HG02973 (cell line): Measurements from ENCODE around the gene NLRP6.
"Not testable (repeated sequence)": the region's sequence is repeated elsewhere in the genome, so short reads cannot be mapped to it uniquely, and the experiment has no call there.

Experiments used
- ATAC-seq: cut with Tn5 transposase; IDR thresholded peaks from one replicate; pipeline ENCODE4 v1.9.1; 2021; ENCODE audit warnings: moderate library complexity; ENCODE audit not compliant: unreplicated experiment

NLRP6 gene

DNA sequence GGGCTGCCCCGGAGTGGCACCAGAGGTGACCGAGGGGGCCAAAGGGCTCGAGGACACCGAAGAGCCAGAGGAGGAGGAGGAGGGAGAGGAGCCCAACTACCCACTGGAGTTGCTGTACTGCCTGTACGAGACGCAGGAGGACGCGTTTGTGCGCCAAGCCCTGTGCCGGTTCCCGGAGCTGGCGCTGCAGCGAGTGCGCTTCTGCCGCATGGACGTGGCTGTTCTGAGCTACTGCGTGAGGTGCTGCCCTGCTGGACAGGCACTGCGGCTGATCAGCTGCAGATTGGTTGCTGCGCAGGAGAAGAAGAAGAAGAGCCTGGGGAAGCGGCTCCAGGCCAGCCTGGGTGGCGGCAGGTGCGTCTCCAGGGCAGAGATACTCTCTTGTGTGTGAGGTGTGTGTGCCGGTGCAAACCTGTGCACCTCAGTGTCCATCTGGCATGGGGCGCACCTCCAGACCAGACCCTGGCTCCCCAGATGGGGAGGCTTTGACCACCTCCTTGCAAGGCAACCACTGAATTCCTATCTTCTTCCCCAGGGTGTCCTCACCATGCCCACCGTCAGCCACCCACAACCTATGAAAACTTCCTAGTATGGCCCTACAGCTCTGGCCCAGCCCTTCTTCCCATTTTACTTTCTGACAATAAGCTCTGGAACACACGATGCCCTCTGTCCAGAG lies 3.4 kb downstream of the NLRP6 start:
- no peak for ATAC-seq

GRCh38 chr11:282171-282570 lies 4.0 kb downstream of the NLRP6 start:
- ATAC-seq, result no peak

GRCh38 chr11:282630-283360 lies 4.6 kb downstream of the NLRP6 start:
- no peak for ATAC-seq

- no peak for ATAC-seq
Observed at GRCh38 chr11:283405-284104, 5.3 kb downstream of the NLRP6 start.

- no peak for ATAC-seq
Observed at GRCh38 chr11:284105-285020, 6.2 kb downstream of the NLRP6 start.

- ATAC-seq, result no peak
Observed at GRCh38 chr11:285021-285893, 7.0 kb downstream of the NLRP6 start.

GRCh38 chr11:285894-286220 lies 7.7 kb downstream of the NLRP6 start:
- no peak for ATAC-seq

DNA sequence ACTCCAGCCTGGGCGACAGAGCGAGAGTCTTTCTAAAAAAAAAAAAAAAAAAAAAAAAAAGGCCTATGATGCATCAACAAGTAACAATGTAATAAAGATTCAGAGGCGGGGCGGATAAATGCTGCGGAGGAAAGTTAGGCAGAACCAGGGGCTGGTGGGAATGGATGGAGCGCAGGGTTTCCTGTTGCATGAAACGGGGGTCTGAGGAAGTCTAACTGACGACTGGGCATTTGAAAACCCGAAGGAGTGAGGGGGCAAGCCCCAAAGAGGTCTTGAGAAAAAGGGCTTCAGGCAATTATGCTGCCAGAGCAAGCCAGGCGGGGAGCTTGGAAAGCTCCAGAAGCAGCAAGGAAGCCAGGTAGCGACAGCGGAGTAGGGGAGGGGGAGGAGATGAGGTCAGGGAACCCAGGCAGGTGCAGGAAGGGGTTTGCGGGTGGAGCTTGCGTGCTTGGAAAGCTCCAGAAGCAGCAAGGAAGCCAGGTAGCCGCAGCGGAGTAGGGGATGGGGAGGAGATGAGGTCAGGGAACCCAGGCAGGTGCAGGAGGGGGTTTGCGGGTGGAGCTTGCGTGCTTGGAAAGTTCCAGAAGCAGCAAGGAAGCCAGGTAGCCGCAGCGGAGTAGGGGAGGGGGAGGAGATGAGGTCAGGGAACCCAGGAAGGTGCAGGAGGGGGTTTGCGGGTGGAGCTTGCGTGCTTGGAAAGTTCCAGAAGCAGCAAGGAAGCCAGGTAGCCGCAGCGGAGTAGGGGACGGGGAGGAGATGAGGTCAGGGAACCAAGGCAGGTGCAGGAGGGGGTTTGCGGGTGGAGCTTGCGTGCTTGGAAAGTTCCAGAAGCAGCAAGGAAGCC lies 9.0 kb downstream of the NLRP6 start:
- ATAC-seq, result not testable (repeated sequence)

GRCh38 chr11:287821-288477 lies 9.7 kb downstream of the NLRP6 start:
- ATAC-seq, result no peak

DNA sequence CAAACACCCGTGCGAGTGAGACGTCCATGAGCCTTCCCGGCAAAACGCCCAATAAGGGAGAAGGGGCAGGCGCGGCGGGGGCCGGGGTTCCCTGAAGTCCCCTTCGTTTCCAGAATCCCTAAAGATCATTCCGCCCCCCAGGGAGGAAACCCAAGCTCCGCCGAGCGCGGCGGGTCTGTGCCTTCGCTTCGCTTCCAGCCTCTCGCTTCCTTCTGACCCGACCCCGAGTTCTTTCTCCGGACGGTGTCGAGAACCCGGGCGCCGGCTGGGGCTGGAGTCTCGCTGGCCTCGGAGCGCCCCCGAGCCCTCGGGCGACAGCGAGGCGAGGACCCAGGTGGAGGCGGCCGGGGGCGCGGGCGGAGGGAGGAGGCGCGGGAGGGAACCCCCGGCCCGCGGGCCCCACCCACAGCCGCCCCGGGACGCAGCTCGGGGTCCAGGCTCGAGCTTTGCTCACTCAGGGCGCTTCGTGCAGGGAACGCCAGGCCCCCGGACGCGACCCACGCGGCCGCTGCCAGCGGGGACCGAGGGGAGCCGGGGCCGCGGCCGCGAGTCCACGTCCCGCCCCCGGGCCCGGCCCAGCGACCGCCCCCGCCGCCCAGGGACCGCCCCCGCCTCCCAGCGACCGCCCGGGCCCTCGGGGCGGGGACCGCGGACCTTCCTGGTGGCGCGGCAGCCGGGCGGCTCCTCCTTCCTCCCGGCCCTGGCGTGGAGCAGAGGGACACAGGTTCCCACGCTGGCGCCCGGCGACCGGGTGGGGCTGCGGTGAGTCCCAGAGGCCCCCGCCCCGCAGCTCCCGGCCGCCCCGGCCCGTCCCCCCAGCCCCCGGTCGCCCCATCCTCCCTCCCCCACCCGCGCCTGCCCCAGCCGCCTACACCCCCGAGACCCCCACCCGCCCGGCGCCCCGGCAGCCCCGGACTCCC lies 10.5 kb downstream of the NLRP6 start, which contains the start of gene PGGHG:
PGGHG (plus strand) TSS at position 649 of the 920 bp plus-strand sequence. CDS start 691 bp downstream, outside the sequence.
- no peak for ATAC-seq

DNA sequence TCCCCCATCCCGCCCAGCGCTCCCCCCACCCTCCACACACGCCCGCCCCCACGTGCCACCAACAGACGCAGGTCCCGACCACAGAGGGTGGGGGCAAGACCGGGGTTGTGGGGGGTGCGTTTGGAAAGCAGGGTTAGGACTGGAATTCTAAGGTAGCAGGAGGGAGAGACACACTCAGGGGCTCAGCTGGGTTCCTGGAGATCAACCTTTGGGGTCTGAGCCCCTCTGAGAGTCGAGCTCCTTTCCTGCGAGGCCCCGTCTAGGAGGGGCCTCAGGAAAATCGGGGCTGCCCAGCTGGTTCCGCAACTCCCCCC lies 11.1 kb downstream of the NLRP6 start:
- ATAC-seq, result no peak

DNA sequence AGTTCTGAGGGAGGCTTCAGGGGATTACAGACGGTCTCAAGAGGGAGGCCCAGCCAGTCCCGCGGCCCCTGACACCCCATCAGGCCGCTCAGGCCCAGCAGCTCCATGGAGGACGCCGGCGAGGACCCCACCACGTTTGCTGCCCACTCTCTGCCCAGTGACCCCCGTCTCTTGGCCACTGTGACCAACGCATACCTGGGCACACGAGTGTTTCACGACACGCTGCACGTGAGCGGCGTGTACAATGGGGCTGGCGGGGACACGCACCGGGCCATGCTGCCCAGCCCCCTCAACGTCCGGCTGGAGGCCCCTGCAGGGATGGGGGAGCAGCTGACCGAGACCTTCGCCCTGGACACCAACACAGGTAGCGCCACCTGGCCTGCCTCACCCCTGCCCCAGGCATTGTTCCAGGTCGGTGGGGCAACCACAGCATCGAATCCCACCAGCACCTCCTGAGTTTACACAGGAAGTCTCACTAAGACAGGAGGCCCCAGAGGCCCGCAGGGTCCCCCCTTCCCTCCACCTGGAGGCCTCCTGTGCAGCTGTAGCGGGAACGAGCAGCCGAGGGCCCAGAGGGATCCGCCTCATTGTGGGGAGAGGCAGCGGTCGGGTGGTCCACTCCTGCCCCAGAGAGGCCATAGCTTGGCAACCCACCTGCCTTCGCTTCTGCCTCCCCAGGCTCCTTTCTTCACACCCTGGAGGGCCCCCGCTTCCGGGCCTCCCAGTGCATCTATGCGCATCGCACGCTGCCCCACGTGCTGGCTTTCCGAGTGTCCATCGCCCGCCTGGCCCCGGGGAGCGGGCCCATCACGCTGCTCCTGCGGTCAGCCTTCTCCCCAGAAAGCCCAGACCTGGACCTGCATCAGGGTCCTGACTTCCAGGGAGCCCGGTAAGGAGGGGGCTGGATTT lies 11.8 kb downstream of the NLRP6 start:
- no peak for ATAC-seq

DNA sequence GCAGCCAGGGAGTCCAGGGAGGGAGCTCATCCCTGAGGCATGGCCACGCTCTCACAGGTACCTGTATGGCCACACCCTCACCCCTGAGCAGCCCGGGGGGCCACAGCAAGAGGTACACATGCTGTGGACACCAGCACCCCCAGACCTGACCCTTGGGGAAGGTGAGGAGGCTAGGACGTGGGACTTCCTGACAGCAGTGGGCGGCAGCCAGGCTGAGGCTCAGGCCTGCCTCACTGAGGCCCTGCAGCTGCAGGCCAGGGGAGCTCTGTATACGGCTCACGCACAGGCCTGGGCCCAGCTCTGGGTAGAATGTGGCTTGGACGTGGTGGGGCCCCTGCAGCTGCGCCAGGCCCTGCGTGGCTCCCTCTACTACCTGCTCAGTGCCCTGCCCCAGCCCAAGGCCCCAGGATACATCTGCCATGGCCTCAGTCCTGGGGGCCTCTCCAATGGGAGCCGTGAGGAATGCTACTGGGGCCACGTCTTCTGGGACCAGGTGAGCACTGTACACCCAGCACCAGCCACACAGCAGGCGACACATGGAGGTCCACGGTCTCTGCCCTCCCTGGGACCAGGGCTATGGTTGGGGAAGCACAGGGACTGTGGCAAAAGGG lies 12.5 kb downstream of the NLRP6 start:
- ATAC-seq, result no peak

DNA sequence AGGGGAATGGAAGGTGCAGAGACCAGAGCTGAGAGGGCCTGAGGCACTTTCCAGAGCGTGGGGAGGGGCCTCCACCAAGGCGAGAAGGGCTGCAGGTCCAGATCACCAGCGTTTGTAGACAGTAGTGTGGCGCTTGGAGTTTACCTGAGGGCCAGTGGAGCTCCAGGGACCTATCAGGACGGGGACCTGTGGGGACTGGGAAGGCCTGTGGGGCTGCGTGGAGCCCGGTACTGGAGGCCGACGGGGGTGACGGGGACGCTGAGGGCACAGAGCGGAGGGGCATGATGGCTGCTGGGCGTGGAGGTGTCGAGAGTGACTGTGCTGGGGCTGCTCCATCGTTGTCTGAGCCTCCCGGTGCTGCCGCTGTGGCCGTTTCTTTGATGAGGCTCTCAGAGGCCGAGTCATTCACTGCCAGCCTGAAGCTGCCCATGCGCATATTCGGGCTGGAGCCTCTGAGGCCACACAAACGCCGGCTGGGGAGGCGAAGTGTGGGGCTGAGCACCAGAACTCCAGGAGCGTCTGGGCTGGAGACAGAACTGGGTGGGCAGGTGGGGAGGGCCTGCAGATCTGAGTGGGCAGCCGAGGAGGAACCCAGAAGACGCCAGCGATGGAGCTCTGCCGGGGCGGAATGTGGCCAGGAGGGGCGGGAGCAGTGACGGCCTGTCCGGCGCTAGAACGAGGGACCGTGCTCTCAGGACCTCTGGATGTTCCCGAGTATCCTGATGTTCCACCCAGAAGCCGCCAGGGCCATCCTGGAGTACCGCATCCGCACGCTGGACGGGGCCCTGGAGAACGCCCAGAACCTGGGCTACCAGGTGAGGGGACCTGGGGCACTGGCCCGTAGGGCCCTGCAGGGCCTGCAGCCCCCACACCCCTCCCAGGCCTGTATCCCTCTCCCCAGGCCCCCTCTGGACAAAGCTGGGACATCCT lies 13.3 kb downstream of the NLRP6 start:
- no peak for ATAC-seq
